ENCODE data around the gene FJX1.

The FJX1 gene

DNA sequence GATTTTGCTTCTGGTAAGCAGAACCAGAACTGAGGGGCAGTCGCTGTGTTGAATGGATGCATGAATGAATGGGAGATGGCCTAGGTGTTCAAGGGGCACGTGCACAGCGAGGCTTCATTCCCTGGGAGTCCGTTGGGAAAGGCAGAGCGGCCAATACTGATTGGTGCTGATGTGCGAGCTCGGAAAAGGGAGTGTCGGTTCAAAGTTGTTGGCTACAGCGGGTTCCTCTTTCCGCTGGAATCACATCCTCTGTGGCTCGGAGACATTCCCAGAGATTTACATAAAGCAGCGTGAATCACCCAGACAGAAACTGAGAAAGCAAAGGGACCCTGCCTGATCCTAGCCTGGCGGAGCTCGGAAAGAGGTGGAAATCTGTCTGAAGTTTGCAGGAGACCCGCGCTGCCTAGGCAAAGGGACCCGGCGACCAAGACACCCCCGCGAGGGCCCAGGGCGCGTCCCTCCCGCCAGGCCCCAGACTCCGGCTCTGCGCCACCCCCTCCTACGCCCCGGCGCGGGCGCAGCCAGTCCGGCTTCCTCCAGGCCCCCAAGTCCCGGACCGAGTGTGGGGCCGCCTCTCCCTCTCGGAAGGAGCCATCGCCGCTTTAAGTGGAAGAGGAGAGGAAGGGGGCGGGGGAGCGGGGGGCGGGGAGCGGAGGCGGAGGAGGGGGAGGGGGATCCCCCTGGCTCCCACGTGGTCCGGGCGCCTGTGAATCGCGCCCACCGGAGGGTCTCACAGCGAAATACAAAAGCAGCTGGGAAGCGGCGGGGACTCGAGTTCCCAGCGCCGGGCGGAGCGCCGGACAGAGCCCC is at the start of gene FJX1:
TSS of gene FJX1 (plus strand) at position 774 of the 810 bp plus-strand sequence. CDS start 177 bp downstream, outside the sequence.
- DNase-seq: peak in 42 of 51 donors; percentile 15 to 80 (median 48)

GRCh38 chr11:35571696-35572095 is 46.6 kb upstream of the FJX1 start:
- no peak for DNase-seq

DNA sequence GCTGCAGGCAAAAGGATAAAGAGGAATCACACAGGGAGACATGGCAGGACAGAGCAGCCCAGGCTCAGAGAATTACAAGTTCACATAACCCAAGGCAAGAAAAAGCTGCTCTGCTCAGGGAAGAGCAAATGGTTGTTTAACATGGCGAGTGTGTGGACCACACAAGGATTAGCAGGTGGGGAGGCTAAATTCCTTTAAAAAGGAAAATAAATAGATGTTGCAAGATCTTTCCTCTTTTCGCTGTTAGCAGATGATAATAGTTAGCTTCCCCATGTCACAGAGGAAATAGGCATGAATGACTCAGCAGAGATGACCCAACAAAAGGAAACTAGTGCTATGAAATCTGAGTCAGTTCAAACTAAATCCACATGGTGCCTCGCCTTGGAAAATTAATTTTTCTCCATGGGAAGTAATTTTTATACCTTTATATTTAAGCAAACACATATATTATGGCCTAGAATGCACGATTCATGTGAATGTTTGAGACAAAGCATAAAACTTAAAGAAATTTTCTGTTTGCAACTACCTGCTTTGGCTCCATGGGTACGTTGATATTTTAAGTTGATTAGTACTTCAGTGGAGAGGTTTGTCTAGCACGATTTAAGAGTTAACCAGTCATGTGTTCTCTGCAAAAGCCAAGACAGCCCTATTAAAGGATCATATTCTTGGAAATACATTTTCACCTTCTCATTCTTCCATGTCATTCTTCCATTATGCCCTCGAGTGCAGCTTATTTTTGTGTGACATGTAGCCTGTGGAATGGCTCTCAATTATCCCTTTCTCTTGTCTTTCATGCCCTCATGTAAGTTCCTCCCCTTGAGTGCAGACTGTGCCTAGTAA is 38.5 kb upstream of the FJX1 start:
- no peak for DNase-seq

- no peak for DNase-seq
These were observed 37.9 kb upstream of the FJX1 start for GRCh38 chr11:35580397-35580781.

- no peak for DNase-seq
These were observed 36.2 kb upstream of the FJX1 start for GRCh38 chr11:35582033-35582432.

- no peak for DNase-seq
These were observed 35.1 kb upstream of the FJX1 start for GRCh38 chr11:35583126-35583525.

- DNase-seq: no peak
These were observed 34.4 kb upstream of the FJX1 start for GRCh38 chr11:35583843-35584242.

- DNase-seq: no peak
These were observed 33.9 kb upstream of the FJX1 start for GRCh38 chr11:35584321-35584720.

DNA sequence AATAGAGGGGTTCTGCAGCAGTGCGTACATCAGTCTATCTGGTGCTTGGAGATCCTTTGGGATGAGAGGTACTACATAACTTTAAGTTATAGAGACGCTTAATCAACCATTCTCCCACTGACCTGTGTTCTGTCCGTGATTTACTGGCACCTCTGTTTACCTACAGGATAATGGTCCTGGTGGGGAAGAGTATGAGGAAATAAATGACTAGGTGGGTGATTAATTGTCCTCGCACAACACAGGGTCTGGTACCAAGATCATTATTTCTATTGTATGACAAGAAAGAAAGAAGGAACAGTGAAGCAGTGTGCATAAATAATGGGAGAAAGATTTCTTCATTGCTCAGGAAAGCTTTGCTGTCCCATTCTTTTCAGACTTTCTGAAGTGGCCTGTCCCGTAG is 32.8 kb upstream of the FJX1 start:
- no peak for DNase-seq

DNA sequence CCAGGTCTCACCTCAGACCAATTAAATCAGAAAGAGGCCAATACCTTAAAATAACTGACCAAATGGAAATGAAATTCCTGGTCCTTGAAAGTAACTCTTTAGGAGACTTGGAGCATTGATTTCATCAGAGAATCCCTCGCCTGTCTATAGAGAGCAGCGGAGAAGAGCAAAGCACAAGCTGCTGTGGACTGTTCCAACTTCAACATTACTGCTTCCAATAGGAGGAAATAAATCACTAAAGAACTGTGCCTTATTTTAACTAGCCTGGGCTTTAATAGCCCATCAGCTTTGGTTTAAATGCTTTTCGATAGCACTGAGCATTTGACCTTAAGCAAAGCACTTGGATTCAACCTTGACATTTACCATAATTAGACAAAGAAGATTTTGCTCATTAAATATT is 32.0 kb upstream of the FJX1 start:
- DNase-seq: no peak

GRCh38 chr11:35587972-35588371 is 30.3 kb upstream of the FJX1 start:
- no peak for DNase-seq

GRCh38 chr11:35588627-35589026 is 29.6 kb upstream of the FJX1 start:
- no peak for DNase-seq

GRCh38 chr11:35589281-35589680 is 29.0 kb upstream of the FJX1 start:
- DNase-seq: no peak

GRCh38 chr11:35590412-35590811 is 27.8 kb upstream of the FJX1 start:
- no peak for DNase-seq

GRCh38 chr11:35593143-35593542 is 25.1 kb upstream of the FJX1 start:
- no peak for DNase-seq

- DNase-seq: no peak
These were observed 23.6 kb upstream of the FJX1 start for GRCh38 chr11:35594680-35595079.

DNA sequence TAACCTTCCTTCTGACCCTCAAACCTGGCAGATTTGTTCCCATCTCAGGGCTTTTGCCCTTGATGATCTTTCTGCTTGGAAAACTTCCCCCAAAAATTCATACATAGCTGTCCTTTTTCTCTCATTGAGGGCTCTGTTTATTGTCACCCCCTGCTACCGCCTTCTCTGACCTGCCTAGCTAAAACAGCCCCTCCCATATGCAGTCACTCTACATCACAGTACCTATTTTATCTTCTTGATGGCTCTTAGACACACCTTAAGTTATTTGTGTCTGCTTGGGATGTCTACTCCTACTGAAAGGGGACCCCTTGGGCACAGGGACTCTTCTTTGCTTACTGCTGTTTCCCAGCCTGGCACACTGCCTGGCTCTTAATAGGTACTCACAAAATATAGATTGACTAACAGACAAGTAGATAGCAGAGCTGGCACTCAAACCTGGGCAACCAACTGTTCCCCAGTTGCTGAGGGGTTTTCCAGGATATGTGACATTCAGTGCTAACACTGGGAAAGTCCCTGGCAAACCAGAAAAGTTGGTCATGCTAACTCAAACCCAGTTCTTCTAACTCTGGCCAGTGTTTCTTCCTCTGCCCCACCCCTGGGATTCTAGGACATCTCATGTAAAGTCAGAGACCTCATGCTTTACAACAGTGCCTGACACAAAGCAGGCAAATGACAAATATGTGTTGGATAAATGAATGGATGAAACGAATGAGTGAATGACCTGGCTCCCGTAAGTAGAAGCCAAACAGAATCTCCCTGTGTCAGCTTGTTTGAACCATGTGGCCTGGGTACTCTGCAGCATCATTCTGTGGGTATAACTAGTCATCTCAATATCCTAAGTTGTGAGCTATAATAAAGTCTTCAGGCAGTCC is 19.8 kb upstream of the FJX1 start:
- no peak for DNase-seq

GRCh38 chr11:35600331-35600838 is 17.9 kb upstream of the FJX1 start:
- DNase-seq: no peak

DNA sequence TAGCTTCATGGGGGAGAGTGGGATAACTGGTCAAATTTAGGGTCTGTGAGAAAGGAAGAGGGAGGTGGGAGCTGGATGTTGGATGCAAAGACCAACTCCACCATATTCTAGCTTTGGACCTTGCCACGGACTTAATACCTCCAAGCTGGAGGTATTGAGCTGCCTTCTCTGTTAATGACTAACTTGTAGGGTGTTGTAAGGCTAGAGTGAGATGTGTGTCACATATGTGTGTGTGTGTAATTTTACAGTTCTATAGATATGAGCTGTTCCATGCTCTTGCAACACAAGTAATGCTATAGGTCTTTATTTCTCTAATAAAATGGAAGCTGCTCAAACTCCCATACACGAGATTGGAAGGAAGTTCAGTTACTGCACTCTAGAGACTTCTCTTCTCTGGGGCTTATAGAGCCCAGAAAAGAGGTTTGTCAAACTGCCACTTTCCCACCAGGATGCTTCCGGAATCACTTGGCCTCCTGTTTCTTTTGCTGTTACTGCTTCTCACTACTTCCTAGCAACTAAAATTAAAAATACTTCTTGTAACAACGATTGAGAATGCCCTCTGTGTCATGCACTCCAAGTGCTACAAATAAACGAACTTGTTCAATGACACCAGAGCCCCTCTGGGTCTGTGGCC is 16.0 kb upstream of the FJX1 start:
- DNase-seq: no peak

DNA sequence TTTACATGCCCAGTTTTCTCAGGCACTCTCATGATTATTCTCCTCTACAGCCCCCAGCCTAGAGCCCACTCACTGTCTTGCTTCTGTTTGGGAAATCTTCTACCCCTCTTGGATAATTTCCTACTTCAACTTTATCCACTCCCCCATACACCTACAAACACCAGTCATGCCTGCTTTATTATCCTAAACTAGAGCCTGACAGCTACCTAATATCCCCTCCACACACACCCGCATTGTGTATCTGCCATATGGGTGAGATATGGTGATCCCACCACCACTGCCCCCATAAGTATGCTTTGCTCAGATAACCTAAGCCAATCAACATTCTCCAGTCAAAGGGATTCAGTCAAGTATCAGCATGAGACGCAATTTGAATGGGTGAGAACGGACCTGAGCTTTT is 15.3 kb upstream of the FJX1 start:
- DNase-seq: no peak

DNA sequence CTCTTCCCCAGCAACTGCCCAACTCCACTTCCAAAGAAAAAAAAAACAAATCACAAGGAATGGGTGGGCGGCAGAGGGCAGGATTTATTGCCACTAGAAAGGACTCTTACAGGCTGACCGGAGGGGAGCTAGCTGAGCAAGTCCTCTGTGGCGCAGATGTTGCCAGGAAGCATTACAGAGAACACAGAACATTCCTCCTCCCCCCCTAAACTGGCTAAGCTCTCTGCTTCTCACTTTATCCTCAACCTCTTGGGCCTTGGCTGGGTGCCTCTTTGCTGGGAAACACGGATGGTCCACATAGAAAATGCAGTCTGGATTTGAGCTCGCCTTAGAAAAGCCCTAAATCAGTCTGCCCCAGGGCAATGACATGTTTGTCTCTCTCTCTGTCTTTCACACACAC is 12.6 kb upstream of the FJX1 start:
- DNase-seq: peak in 37 of 51 donors; percentile 9 to 76 (median 47)
